Inflammatory macrophage (primary cell): ENCODE data around the gene GNG7.
"Not testable (repeated sequence)": the region's sequence is repeated elsewhere in the genome, so short reads cannot be mapped to it uniquely, and the experiment has no call there.

Experiments used
- DNase-seq, 2 donors: peaks; one replicate each; pipeline ENCODE4 v3.0.0-alpha.2; 2020 to 2022

The GNG7 gene

DNA sequence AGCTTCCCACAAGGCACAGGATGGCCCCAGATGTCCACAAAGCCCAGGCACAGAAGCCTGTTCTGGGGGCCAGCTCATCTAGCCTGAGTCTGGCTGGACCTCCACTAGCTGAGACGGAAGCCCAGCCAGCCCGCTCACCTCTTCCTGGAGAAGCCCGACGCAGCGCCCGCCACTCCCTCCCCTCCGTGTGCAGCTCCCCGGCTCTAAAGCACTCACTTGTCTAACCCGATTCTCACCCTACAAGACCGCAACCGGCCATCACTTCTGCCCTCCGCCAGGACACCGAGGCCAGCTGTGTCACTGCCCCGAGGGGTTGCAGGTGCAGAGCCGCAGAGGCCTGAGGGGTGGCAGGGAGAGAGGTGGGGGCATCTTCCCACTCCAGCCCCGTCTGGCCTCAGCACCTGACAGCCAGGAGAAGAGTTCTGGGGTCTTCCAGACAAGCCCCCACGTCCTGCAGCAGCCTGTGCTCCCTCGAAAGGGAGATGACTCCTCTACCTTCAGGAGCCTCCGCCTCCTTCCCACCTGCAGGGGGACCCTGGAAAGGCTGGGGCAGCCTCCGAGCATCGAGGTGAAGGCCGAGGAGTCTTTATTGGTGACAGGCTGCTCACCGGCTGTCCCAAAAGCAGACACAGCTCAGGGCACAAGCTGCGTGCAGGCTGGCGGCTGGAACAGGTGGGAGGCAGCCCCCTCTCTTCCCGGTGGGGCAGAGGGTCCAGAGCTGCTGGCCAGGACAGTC is 24.6 kb upstream of the GNG7 start:
- DNase-seq = no peak

DNA sequence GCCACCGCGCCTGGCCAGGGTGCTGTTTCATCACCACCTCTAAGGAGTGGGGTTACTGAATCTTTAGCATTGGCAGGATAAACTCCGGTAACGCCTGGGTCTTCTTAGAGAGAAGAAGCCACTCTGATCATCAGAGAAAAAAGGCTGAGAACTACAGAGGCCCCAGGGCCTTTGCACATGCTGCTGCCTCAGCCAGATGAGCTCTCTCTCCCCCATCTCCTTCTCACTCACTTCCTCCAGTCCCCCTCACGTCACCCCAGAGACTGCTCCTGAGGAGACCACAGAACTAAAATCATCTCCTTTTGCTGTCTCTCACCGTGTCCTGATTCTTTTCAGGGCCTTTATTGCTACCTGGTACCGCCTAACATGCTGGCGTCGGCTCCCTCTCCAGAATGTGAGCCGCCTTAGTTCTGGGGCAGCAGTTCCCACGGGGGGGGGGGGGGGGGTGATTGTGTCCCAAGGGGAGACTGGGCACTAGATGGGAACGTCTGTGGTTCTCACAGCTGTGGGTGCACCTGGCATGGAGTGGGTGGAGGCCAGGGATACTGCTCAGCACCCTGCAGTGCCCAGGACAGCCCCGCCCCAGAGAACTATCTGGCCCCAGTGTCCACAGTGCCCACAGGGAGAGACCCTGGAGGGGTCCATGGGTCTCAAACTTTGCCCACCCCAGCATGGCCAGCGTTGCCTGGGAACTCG is 23.8 kb upstream of the GNG7 start:
- no peak for DNase-seq

DNA sequence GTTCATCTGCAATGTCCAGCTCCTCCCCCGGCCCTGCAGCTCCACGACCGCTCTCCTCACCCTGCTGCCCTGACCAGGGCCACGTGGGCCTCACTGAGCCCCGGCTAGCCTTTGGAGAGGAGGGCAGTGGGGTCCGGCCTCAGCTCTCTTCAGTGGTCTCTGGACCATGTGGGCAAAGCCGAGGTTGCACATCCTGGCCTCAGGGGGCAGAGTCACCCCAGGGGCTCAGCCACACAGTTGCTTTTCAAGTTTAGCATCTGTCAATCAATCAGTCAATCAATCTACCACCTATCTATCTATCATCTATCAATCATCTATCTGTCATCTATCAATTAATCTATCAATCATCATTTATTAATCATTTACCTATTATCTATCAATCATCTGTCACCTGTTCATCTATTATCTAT is 21.7 kb upstream of the GNG7 start:
- DNase-seq = no peak

DNA sequence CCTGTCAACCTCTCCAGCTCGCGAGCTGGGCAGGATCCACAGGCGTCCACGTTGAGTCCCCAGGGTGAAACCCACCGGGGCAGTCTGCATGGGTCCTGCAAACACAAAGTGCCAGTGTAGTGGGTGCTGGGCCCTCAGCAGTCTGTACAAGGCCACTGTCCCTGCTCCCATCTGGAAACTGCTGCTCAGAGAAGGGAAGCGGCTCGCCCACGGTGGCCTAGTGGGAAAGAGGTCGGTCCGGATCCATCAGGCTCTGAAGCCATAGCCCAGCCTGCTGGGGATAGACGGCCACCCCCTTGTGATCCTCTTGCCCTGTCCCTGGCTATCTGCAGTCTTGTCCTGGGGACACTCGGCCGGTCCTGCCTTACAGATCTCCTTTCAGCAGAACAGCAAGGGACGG is 21.3 kb upstream of the GNG7 start:
- DNase-seq = peak in 1 of 2 donors; percentile 35

DNA sequence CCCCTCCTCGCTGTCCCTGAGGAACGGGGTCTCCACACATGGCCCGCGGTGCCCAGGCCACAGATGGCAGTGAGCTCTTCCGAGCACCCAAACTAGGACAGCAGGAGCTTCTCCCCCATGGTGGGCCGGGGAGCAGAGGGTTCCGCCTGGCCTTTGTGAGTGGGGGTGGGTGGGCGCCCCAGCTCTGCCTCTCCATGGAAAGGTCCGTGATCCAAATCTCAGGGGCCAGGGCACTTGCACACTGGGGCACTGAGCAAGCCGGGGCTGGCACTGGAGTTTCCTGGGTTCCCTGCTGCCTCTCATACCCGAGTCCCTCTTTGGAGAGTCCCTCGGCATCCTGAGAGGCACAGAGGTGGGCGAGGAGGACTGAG is 20.8 kb upstream of the GNG7 start:
- no peak for DNase-seq

DNA sequence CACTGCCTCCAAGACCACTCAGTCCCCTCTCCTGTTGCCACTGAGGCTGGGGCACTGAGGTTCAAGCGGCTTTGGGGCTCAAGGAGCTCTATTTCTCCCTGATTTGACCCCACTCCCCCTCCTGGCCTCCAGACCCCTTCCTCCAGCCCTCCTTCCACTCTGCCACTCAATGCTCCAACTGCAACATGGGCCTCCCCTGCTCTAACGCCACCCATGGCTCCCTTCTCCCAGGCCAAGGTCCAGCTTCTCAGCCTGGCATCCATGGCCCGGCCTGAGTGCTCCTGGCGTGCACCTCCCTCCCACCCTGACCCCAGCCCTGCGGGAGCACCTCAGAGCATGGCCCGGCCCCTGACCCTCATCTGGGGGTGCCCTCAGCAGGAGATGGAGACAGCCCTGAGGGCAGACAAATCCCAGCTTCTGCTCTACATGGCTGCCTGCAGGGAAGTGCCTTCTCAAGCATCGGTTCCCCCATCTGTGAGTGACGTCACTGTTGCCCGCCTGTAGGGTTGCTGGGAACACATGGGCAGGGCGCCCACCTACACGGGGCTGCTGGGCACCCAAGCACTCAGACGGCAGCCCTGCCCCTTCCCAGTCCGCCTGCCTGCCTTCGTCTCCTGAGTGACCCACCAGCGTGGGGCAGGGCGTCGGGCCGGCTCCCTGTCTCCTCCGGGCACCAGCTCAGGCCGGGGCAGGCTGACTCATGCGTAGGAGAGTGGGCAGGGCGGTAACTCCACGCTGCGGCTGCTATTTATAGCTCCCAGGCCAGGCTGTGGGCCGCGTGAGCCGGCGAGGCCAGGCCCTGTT is 20.2 kb upstream of the GNG7 start:
- DNase-seq = peak; percentile 85 to 92

DNA sequence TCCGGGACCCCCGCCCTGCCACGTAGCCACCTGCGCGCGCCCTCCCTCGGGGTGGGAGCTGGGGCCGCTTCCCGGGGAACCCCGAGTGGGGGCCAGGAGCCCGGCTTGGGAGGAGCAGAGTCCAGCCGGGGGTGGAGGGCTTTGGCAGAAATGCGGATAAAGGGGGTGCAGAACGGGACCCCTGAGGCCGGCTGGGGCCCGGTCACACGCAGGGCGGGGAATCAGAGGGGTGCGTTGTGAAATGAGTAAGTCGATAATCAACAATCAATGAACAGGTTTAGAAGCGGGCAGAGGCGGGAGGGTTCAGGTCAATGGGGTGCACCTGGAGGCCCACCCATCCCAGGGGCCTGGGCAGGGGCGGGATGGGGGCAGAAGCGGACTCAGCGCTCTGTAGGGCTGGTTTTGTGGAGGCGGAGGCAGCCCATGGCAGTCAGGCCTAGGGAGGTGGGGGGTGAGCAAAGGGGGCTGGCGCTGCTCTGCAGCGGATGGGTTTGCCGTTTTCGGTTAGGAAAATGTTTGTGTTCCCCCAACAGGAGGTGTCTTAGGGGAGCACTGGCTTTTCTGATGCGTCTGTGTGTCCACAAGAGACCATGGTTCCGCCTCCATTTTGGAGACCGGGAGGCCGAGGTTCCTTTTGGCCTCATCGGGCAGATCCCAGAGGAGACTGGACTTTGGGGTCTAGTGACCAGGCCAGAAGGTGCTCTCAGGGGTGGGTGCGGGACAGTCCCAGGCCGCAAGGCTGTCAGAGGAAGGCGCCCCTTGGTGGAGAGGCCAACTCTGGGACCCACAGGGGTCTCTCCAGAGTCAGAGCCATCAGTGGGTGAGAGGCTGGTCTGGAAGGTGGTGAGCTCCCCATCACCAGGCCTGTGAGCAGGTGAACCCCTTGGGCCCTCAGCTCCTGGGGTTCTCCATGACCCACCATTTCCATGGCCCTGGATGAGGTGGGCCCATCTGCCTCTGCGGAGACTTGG is 19.4 kb upstream of the GNG7 start:
- DNase-seq = no peak

DNA sequence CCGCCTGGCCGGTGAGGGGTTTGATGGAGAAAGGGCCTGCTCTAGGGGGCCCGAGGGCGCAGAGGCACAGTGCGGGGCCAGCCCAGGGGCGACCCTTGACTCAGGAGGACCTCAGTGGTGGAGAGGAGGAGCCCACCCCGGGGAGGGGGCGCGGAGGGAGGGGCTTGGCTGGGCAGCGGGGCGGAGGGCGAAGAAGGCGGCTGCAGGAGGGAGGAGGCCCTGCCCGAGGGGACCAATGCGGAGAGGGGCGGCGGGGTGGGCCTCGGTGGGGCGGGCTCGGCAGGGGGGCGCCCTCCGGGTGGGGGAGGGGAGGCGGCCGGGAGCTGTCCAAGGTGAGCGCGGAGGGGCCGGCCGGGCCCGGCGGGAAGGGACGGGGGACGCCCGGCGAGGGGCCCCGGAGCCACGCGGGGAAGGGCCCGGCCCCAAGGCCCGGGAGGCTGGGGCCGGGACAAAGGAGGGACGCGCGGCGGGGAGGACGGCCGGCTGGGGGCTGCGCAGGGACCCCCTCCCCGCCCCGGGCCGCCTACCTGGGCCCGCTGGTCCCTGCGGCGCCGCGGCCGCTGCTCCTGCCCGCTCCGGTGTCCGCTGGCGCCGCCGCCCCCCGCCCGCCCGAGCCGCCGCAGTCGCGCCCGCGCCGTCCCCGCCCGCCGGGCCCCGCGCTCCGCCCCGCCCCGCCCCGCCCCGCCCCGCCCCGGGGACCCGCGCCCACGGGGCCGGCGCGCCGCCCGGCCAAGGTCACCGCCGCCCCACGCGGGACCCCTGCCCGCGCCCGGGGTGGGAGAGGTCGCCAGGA is 18.5 kb upstream of the GNG7 start, which contains the start of gene DIRAS1:
TSS of gene DIRAS1 (minus strand) at position 596 of the 793 bp plus-strand sequence. CDS start 3,566 bp downstream, outside the sequence.
- DNase-seq = no peak

DNA sequence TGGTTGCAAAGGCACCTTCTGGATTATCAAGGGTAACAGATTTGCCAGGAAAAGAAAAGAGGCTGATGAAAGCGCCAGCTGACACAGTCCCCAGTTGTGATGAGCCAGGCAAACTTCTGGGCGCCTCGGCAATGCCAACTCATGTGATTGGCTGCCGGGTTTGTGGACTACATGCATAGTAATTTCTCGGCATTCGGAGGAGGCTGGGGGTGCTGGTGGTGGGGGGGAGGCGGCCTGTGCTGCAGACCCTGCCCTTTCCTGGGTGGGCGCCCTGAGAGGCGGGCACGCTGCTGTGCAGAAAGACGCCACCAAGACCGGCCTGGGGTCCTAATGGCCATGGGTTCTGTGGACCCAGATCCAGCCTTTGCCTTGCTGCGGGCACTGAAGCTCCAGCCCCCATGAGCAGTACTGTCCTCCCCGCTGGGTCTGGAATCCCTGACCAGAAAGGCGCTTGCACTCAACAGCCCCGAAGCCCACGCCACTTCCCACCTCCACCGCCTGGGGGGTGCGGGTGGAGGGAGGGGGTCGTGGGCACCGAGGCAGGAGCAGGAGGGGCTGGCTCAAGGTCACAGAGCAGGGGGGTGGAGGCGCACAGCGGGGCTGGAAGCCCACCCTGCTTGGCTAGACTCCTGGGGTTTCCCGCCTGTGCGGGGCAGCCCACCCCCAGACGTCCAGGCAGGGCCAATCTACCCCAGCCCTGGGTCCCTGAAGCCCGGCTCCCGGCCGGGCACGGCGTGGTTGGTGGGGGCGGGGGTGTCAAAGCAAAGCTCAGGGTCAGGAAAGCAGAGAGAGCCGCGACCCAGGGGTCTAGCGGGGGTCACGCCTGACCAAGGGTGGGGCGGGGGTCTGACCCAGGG is 17.7 kb upstream of the GNG7 start:
- peak; percentile 19 to 40 for DNase-seq

DNA sequence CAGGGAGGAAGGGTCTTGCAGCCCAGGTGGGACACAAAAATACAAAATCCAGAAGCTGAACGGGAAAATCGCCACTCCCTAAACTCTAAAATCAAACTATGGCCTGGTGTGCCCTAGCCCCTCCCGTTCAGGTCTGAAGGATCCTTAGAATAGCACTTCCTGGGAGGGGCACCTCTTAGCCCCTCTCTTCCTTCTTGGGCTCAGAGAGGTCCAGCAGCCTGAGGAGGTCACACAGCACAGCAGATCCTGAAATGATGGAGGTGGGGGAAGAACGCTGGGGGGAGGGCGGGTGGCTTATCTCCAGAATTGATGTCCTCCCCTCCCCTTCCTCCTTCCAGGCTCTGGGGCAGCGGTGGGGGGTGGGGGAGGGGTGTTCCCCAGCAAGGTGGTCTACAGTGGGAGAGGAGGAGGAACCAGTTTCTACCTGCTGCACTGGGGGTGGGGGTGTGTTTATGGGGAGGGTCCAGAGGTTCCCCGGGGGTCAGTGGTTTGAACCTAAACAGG is 16.8 kb upstream of the GNG7 start:
- DNase-seq = no peak

DNA sequence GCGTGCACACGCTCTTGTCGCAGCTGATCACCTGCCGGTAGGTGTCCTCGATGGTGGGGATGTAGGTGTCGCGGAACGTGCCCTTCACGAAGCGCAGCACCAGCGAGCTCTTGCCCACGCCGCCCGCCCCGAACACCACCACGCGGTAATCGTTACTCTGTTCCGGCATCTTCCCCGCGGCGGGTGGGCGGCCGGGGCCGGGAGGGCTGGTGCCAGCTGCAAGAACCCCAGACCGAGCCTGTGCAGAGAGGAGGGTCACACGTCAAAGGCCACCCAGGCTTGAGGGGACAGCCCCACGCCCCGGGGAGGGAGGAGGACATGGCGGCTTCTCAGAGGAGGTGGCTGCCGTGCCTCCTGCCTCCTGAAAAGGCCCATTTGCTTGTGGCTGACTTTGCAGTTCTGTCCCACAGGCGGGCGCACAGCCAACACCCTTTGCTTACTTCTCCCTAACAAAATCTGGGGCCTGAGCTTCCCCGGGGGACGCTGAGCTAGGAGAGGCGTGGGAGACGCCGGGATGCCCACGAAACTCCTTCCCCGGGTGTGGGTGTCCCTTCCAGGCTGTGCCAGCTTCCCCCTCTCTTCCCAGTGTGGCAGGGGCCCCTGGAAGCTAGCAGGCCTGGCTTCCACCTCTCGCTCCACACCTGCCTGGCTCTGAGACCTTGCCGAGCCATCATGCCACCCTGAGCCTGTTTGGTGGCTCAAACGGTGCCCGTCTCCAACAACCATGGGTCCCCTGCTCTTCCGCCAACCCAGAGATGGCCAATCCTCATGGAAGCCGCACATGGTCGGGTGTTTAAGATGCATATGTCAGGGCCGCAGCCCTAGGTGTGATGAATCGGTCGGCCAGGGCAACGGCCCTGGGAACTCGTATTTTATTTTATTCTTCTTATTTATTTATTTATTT is 15.4 kb upstream of the GNG7 start:
- no peak for DNase-seq

DNA sequence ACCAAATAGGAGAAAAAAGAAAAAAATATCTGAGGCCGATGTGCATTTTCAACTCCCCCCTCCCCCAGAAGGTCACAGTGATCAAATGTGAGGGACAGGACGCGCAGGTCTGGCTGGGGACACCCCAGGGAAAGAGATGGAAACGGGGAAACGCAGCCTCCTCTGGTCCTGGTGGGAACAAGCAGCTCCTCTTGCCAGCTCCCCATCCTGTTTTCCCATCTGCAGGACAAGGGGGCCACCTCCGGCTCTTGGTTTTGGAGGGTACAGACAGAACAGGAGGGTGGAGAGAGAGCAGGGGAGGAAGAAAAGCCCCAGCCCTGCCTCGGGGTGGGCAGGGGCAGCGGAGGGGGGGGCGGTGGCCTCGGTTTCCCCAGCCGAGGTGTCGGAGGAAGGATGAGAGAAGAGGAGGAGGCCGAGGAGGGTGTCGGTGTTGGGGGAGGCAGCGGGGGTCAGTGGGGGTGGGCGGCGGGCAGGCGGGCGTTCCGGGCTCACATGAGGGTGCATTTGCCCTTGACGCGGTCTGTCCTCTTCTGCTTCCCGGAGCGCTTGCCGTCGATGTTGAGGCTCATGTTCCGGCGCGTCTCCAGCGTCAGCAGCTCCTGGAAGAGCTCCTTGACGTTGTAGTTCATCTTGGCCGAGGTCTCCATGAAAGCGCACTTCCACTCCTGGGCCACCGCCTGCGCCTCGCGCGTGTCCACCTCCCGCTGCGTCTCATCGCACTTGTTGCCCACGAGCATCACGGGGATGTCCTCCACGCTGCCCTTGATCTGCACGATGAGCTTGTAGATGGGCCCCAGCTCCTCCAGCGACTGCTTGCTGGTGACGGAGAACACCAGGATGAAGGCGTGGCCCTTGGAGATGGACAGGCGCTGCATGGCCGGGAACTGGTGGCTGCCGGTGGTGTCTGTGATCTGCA is 14.5 kb upstream of the GNG7 start:
- DNase-seq = no peak

DNA sequence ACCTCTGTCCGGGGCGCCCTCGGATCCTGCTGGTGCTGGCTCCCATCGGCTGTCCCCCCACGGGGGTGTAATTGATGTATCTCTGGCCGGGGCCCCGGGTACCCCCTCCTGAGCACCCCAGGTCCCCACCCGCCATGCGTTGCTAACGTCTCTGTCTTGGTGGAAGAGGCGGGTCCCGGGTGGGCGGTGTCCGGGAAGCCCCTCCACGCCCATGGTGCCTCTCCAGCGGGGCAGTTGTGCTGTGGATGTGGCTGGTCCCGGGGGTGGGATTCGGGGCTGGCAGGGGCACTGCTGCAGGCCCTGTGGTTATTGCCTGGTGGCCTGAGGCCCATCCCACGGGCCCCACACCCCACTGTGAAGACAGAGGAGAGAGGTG is 13.8 kb upstream of the GNG7 start:
- DNase-seq = no peak

DNA sequence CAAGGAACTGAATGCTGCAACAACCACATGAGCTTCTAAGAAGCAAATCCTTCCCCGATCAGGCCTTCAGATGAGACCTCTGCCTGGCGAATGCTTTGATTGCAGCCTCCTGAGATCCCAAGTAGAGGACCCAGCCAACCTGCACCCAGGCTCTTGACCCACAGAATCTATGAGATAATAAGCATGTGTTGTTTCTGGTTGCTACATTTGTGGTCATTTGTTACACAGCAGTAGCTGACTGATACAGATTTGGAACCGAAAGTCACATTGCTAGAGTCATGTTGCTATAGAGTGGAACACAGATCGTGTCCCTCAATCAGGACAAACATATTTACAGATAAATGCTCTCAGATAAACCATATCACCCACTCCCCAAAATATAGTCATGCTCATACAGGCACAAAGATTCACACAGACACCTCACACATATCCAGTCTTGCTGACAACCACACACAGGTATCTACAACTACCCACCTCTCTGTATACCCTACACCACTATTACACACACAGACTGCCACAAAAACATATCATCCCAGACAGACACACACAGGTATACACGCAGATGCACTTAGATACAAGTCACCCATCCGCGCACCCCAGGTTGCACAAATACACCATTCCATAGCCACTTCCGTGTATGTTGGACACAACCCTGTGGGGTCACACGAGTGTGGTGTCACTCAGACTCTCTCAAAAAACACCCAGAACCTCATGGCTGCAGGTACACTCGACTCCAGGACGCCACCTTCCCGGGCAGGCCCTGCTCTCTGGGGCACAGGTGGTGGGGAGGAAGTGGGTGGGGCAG is 13.2 kb upstream of the GNG7 start:
- no peak for DNase-seq

DNA sequence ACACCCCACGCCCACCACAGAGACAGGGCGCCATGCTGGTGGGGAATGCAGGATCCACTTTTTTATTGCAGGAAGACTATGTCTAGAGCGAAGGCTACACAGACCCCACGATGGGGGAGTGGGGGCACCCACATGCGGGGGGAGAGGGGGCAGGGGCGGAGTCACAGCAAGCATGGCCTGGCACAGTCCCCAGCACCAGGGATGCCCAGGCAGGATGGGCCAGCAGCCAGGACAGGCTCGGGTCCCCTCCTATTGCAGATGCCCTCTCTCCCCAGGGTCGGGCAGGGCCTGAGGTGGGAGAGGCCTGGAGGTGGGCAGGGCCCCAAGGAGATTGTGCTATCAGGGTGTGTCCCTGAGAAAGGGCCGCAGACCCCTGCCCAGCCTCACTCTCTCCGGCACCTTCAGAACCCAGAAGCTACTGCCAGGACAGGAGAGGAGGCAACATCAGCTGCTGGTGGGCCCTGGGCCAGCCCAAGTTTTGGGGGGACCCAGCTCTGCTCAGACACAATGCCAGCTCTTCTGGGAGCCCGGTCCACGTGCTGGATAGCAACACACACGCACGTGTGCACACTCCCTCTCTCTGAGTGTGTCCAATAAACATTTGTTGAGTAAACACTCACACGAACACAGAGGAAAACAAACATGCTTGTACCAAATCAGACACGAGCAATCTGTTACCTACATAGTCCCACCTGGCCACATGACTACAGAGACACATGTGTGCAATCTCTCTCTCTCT is 12.2 kb upstream of the GNG7 start:
- DNase-seq = no peak

DNA sequence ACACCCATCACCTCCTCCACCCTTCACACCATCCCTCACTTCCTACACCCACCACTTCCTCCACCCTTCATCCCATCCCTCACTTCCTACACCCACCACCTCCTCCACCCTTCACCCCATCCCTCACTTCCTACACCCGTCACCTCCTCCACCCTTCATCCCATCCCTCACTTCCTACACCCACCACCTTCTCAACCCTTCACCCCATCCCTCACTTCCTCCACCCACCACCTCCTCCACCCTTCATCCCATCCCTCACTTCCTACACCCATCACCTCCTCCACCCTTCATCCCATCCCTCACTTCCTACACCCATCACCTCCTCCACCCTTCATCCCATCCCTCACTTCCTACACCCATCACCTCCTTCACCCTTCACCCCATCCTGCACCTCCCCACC is 11.6 kb upstream of the GNG7 start:
- DNase-seq = not testable (repeated sequence)
